Measurements from ENCODE around the gene KBTBD12.

Gene KBTBD12

DNA sequence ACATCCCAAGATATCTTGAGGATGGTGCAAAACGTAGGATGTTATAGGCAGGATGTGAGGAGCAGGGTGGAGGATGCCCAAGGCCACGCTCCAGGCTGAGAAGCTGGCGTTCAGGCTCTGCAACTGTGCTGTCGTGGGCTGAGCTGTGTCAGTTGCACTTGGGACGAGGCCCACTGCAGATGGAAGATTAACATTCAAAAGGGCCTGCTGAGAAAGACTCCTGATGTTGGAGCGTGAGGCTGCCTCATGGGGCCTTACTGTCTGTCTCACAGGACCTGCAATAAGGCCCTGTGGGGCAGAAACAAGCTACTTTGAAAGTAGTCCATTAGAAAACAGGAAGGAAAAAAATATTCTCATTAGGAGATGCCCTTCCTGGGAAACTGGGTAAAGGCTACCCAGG, 76.6 kb downstream of the KBTBD12 start:
- H3K4me3 ChIP-seq (replicated peaks; ENCODE audit: low read depth, low read length) = no peak overlapping the region
- TF ChIP-seq, protein P1, sequence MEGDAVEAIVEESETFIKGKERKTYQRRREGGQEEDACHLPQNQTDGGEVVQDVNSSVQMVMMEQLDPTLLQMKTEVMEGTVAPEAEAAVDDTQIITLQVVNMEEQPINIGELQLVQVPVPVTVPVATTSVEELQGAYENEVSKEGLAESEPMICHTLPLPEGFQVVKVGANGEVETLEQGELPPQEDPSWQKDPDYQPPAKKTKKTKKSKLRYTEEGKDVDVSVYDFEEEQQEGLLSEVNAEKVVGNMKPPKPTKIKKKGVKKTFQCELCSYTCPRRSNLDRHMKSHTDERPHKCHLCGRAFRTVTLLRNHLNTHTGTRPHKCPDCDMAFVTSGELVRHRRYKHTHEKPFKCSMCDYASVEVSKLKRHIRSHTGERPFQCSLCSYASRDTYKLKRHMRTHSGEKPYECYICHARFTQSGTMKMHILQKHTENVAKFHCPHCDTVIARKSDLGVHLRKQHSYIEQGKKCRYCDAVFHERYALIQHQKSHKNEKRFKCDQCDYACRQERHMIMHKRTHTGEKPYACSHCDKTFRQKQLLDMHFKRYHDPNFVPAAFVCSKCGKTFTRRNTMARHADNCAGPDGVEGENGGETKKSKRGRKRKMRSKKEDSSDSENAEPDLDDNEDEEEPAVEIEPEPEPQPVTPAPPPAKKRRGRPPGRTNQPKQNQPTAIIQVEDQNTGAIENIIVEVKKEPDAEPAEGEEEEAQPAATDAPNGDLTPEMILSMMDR (IDR thresholded peaks at IDR 0.05; ENCODE audit: low read depth, low read length, missing control alignments) = no peak

DNA sequence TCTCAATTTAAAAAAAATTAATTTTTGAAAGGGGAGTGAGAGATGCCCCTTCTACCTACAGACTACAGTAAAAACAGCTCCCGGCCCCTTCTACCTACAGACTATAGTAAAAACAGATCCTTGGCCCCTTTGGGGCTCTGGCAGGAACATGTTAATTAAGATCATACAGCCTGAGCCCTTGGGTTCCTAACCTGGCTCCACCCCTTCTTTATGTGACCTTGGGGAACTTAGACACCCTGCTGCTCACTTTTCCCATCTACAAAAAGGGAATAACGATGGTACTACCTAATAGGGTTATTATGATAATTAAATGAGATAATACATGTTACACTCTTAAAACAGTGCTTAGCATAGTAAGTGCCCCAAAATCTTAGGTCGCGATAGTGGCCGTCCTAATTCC, 77.1 kb downstream of the KBTBD12 start:
- TF ChIP-seq, protein P1 (IDR thresholded peaks at IDR 0.05; ENCODE audit: low read depth, low read length, missing control alignments) = no peak
- no peak for DNase-seq (ENCODE audit: extremely low read depth, low read depth)
- H3K4me3 ChIP-seq (replicated peaks; ENCODE audit: low read depth, low read length) = no peak overlapping the region

More for the DNA sequence above, 76.6 kb downstream of the KBTBD12 start:
- DNase-seq (ENCODE audit: extremely low read depth, low read depth) = no peak

DNA sequence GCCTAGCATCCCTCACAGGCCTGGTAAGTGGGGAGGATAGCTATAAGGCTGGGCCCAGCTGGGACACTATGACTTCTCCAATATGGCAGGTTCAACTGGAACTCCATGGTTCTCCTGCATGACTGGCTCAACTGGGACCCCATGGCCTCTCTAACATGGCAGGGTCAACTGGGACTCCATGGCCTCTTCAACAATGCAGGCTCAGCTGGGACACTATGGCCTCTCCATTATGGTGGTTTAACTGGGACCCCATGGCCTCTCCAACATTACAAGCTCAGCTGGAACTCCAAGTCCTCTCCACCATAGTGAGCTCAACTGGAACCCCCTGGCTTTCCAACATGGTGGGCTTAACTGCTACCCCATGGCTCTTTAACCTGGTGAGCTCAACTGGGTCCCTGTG, 79.0 kb downstream of the KBTBD12 start:
- no peak overlapping the region for H3K4me3 ChIP-seq (replicated peaks; ENCODE audit: low read depth, low read length)
- DNase-seq (ENCODE audit: extremely low read depth, low read depth) = no peak
- TF ChIP-seq, protein P1 (IDR thresholded peaks at IDR 0.05; ENCODE audit: low read depth, low read length, missing control alignments) = no peak

DNA sequence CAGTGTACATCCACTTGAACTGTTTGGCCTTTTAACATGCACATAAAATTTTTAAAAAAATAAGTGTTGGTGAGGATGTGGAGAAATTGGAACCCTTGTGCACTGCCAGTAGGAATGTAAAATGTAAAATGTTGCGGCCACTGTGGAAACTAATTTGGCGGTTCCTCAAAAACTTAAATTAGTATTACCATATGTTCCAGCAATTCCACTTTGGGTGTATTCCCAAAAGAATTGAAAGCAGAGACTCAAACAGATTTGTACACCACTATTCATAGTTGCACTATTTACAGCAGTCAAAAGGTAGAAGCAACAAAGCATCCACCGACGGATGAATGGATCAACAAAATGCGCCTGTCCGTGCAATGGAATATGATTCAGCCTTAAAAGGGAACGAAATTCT, 82.0 kb downstream of the KBTBD12 start:
- H3K4me3 ChIP-seq (replicated peaks; ENCODE audit: low read depth, low read length) = no peak overlapping the region
- DNase-seq (ENCODE audit: extremely low read depth, low read depth) = no peak
- TF ChIP-seq, protein P1 (IDR thresholded peaks at IDR 0.05; ENCODE audit: low read depth, low read length, missing control alignments) = no peak

DNA sequence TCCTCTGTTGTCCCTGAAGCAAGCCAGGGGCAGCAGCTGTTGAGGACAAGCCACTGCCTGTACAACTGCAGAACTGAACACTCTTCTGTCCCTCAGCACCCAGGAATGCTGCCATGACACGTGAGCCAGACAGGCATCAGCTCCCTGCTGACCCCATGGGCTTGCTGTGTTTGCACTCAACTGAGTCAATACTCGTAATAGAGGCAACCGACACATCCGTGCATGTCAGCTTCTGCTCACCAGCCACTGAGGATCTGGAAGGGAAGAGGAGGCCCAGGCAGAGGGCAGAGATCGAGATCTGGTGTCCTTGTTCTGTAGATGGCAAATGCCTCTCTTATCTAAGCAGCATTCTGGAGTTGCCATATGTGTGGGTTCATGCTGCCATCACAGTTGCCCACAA, 82.9 kb downstream of the KBTBD12 start:
- DNase-seq (ENCODE audit: extremely low read depth, low read depth) = no peak
- TF ChIP-seq, protein P1 (IDR thresholded peaks at IDR 0.05; ENCODE audit: low read depth, low read length, missing control alignments) = no peak
- H3K4me3 ChIP-seq (replicated peaks; ENCODE audit: low read depth, low read length) = no peak overlapping the region

DNA sequence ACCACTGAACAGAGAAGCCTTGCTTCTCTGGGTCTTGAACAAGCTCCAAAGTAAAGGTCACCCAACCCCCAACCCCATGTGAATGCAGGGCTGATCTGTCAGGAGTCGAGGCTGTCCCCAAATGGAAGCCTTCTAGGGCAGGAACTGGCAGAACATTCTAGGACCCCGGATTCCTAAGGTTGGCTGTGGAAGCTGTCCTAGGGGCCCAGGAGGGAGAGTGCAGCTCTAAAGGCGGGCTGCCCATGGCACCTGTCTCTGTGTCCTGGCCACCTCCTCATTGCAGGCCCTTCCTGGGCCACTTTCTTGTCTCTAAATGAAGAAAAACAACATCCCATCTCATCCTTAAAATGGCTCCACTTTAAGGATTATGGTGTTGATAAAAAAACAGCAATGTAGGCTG, 83.6 kb downstream of the KBTBD12 start:
- TF ChIP-seq, protein P1 (IDR thresholded peaks at IDR 0.05; ENCODE audit: low read depth, low read length, missing control alignments) = no peak
- no peak for DNase-seq (ENCODE audit: extremely low read depth, low read depth)
- H3K4me3 ChIP-seq (replicated peaks; ENCODE audit: low read depth, low read length) = no peak overlapping the region

DNA sequence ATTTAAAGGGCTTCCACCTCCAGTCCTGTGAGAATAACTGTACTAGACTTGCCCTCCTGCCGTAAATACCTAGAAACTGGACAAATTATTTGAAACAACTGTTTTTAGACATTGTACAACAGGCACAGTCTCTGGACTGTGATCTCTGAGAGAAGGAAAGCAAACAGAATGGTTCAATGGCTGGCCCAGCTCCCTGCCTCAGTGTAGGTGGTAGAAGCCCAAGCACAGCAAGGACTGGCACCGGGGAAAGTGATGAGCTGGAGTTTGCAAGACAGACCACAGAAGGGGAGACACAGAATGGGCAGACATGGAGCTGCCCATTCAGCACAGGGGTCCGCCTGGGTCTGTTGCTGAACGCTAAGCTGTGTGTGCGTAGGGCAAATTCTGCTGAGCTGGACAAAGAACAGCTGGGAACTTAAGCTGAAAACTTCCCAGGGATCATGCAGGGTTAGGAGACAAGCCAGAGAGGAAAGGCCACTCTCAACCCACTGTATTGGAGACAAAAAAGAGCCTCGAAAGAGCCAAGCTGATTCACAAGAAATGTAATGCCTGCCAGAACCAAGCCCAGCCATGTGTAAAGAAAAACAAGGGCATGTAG, 84.6 kb downstream of the KBTBD12 start:
- DNase-seq (ENCODE audit: extremely low read depth, low read depth) = no peak

More for the DNA sequence above, 84.6 kb downstream of the KBTBD12 start:
- H3K4me3 ChIP-seq (replicated peaks; ENCODE audit: low read depth, low read length) = no peak overlapping the region
- TF ChIP-seq, protein P1 (IDR thresholded peaks at IDR 0.05; ENCODE audit: low read depth, low read length, missing control alignments) = no peak

Data from HFF-Myc (cell line).